Activated CD4-positive, alpha-beta T cell treated with anti-CD3 and anti-CD28 coated beads for 36 hours (primary cell): ENCODE data around the gene TXNRD2. TPM values are rescaled to one million over a fixed set of nuclear protein-coding genes. Genes with fewer than 3 reads are reported as not detected.

Experiments
- ATAC-seq: fragments of 200-7000 bp; cut with Tn5 transposase; one replicate; pipeline ENCODE4 v1.10.0; 2021; ENCODE audit warnings: mild to moderate bottlenecking, moderate library complexity
- CTCF ChIA-PET: fragments of 350-600 bp; sonication (Branson Sonifier 250); formaldehyde crosslinking; loops from one replicate; lab custom pipeline; 2021; ENCODE audit warnings: antibody characterized with exemption; lab: Charles Lee
- POLR2A ChIA-PET: fragments of 350-600 bp; sonication (Branson Sonifier 250); formaldehyde crosslinking; loops from one replicate; lab custom pipeline; 2021; ENCODE audit warnings: antibody characterized with exemption, inconsistent platforms; lab: Charles Lee
- DNase-seq: peaks from one replicate; pipeline ENCODE4 v3.0.0-alpha.2; 2020
- H3K27ac Mint-ChIP-seq: one replicate; pipeline ENCODE4 v1.8.0; 2021; ENCODE audit warnings: mixed read lengths
- H3K27me3 Mint-ChIP-seq: one replicate; pipeline ENCODE4 v1.8.0; 2021; ENCODE audit warnings: mixed read lengths
- H3K36me3 Mint-ChIP-seq: one replicate; pipeline ENCODE4 v1.8.0; 2021; ENCODE audit warnings: low read depth, mixed read lengths
- H3K4me1 Mint-ChIP-seq: one replicate; pipeline ENCODE4 v1.8.0; 2021; ENCODE audit warnings: mixed read lengths
- H3K4me3 Mint-ChIP-seq: one replicate; pipeline ENCODE4 v1.8.0; 2021; ENCODE audit warnings: mild to moderate bottlenecking, moderate library complexity, mixed read lengths
- H3K9me3 Mint-ChIP-seq: one replicate; pipeline ENCODE4 v1.8.0; 2021; ENCODE audit warnings: low read depth, mixed read lengths
- intact Hi-C, 2 experiments: fragments of 100-400 bp; cut with DNase I in 1 of 2; cut with micrococcal nuclease in 1 of 2; formaldehyde crosslinking; loops; one replicate each; pipeline versions ENCODE4 v1.14.2 to v1.15.1; 2022 to 2024; cut with DNase I, micrococcal nuclease
- total RNA-seq, 2 experiments: library from RNA; stranded (reverse); gene quantifications; one replicate each; pipeline ENCODE4 v1.2.3, GENCODE V29; 2021

TXNRD2 gene
- total RNA-seq, 2 experiments from 2014 or later, result 24.1 to 25.3 TPM

- no peak for DNase-seq
- no peaks in the 10 kb centered on the region for H3K27me3 Mint-ChIP-seq
- POLR2A ChIA-PET, result no interaction called here
- H3K4me1 Mint-ChIP-seq, result peaks cover 7% of the 10 kb centered on the region
- peaks cover 7% of the 10 kb centered on the region for H3K36me3 Mint-ChIP-seq
- ATAC-seq, result no peak
- no peak overlapping the region for H3K27ac Mint-ChIP-seq
- intact Hi-C loops, result loop anchor here in 1 of 2 experiments (5.0 kb wide), 2 partner anchors 152 to 167 kb away; partner anchors contain the start of genes RANBP1, TRMT2A and ZDHHC8
- H3K4me3 Mint-ChIP-seq, result no peak overlapping the region
- CTCF ChIA-PET, result interaction anchor here (0.6 to 1.1 kb wide), 4 partner anchors 9 to 234 kb away, joined by 3 to 6 read pairs (median 3); no protein-coding TSS in a partner anchor
- H3K9me3 Mint-ChIP-seq, result no peaks in the 10 kb centered on the region
Measured at GRCh38 chr22:19964701-19965386, 23.2 kb upstream of the TXNRD2 start.

GRCh38 chr22:19963863-19964642 lies 22.4 kb upstream of the TXNRD2 start:
- H3K27me3 Mint-ChIP-seq, result no peaks in the 10 kb centered on the region
- H3K27ac Mint-ChIP-seq, result no peak overlapping the region
- intact Hi-C loops, result loop anchor here (2.0 to 5.0 kb wide), 2 partner anchors 57 to 168 kb away; partner anchors contain the start of genes TANGO2 (in 1 of the 2) and ZDHHC8 (in 1 of the 2)
- DNase-seq, result no peak
- H3K4me3 Mint-ChIP-seq, result no peak overlapping the region
- H3K9me3 Mint-ChIP-seq, result no peaks in the 10 kb centered on the region
- ChIA-PET POLR2A (no interaction called here), CTCF (interaction anchor here (0.8 to 1.6 kb wide), 2 partner anchors 16 to 50 kb away, joined by 3 to 4 read pairs; no protein-coding TSS in a partner anchor)
- peaks cover 7% of the 10 kb centered on the region for H3K4me1 Mint-ChIP-seq
- H3K36me3 Mint-ChIP-seq, result peaks cover 7% of the 10 kb centered on the region
- ATAC-seq, result no peak

GRCh38 chr22:19962909-19963806 lies 21.5 kb upstream of the TXNRD2 start:
- Mint-ChIP-seq H3K9me3 (no peaks in the 10 kb centered on the region), H3K27me3 (no peaks in the 10 kb centered on the region), H3K27ac (peak overlapping the region; percentile 33), H3K36me3 (peaks cover 7% of the 10 kb centered on the region), H3K4me3 (no peak overlapping the region), H3K4me1 (peaks cover 7% of the 10 kb centered on the region)
- ChIA-PET CTCF (interaction anchor here (0.6 to 1.7 kb wide), 4 partner anchors 10 to 51 kb away, joined by 3 to 7 read pairs (median 4); no protein-coding TSS in a partner anchor), POLR2A (no interaction called here)
- ATAC-seq, result peak; percentile 88
- intact Hi-C loops, result loop anchor here (2.0 to 5.0 kb wide), 2 partner anchors 58 to 169 kb away; partner anchors contain the start of genes TANGO2 (in 1 of the 2) and ZDHHC8 (in 1 of the 2)
- peak; percentile 84 for DNase-seq

- ChIA-PET CTCF (interaction anchor here (0.6 to 1.7 kb wide), 3 partner anchors 9 to 56 kb away, joined by 3 to 7 read pairs (median 4); no protein-coding TSS in a partner anchor), POLR2A (no interaction called here)
- Mint-ChIP-seq H3K27me3 (no peaks in the 10 kb centered on the region), H3K9me3 (no peaks in the 10 kb centered on the region), H3K4me3 (no peak overlapping the region), H3K27ac (no peak overlapping the region), H3K36me3 (peaks cover 7% of the 10 kb centered on the region), H3K4me1 (peaks cover 7% of the 10 kb centered on the region)
- DNase-seq (peak; percentile 87), ATAC-seq (peak; percentile 82)
- intact Hi-C loops, result loop anchor here (2.0 to 5.0 kb wide), 2 partner anchors 58 to 170 kb away; partner anchors contain the start of genes TANGO2 (in 1 of the 2) and ZDHHC8 (in 1 of the 2)
Measured at GRCh38 chr22:19962246-19962908, 20.8 kb upstream of the TXNRD2 start.

- peaks cover 7% of the 10 kb centered on the region for H3K36me3 Mint-ChIP-seq
- intact Hi-C loops, result loop anchor here (2.0 to 5.0 kb wide), 2 partner anchors 59 to 170 kb away; partner anchors contain the start of genes TANGO2 (in 1 of the 2) and ZDHHC8 (in 1 of the 2)
- ChIA-PET POLR2A (no interaction called here), CTCF (interaction anchor here (0.6 to 1.7 kb wide), 2 partner anchors 9 to 56 kb away, joined by 3 to 7 read pairs; no protein-coding TSS in a partner anchor)
- DNase-seq (no peak), ATAC-seq (no peak)
- peaks cover 7% of the 10 kb centered on the region for H3K4me1 Mint-ChIP-seq
- H3K27me3 Mint-ChIP-seq, result no peaks in the 10 kb centered on the region
- H3K27ac Mint-ChIP-seq, result no peak overlapping the region
- H3K4me3 Mint-ChIP-seq, result no peak overlapping the region
- H3K9me3 Mint-ChIP-seq, result no peaks in the 10 kb centered on the region
Measured at GRCh38 chr22:19961868-19962245, 20.2 kb upstream of the TXNRD2 start.

GRCh38 chr22:19961201-19961580 lies 19.6 kb upstream of the TXNRD2 start:
- DNase-seq (no peak), ATAC-seq (no peak)
- Mint-ChIP-seq H3K36me3 (peaks cover 7% of the 10 kb centered on the region), H3K27ac (no peak overlapping the region), H3K4me3 (no peak overlapping the region), H3K4me1 (peaks cover 7% of the 10 kb centered on the region), H3K27me3 (no peaks in the 10 kb centered on the region), H3K9me3 (no peaks in the 10 kb centered on the region)
- CTCF ChIA-PET, result no interaction called here
- intact Hi-C loops, result loop anchor here in 1 of 2 experiments (5.0 kb wide), 1 partner anchor 171 kb away; the partner anchor contains the start of gene ZDHHC8
- POLR2A ChIA-PET, result no interaction called here

GRCh38 chr22:19960491-19961200 lies 19.0 kb upstream of the TXNRD2 start:
- CTCF ChIA-PET, result no interaction called here

GRCh38 chr22:19959587-19960490 lies 18.2 kb upstream of the TXNRD2 start:
- H3K27ac Mint-ChIP-seq, result no peak overlapping the region
- CTCF ChIA-PET, result no interaction called here
- DNase-seq (peak; percentile 3), ATAC-seq (no peak)
- H3K4me3 Mint-ChIP-seq, result no peak overlapping the region
- intact Hi-C loops, result loop anchor here in 1 of 2 experiments (5.0 kb wide), 1 partner anchor 172 kb away; the partner anchor contains the start of gene ZDHHC8
- peaks cover 4% of the 10 kb centered on the region for H3K36me3 Mint-ChIP-seq
- POLR2A ChIA-PET, result no interaction called here
- H3K4me1 Mint-ChIP-seq, result peaks cover 13% of the 10 kb centered on the region
- H3K27me3 Mint-ChIP-seq, result no peaks in the 10 kb centered on the region
- H3K9me3 Mint-ChIP-seq, result no peaks in the 10 kb centered on the region

More at GRCh38 chr22:19960491-19961200, 19.0 kb upstream of the TXNRD2 start:
- intact Hi-C loops, result loop anchor here in 1 of 2 experiments (5.0 kb wide), 1 partner anchor 172 kb away; the partner anchor contains the start of gene ZDHHC8
- Mint-ChIP-seq H3K4me3 (no peak overlapping the region), H3K9me3 (no peaks in the 10 kb centered on the region), H3K36me3 (peaks cover 4% of the 10 kb centered on the region), H3K27me3 (no peaks in the 10 kb centered on the region), H3K27ac (no peak overlapping the region), H3K4me1 (peaks cover 9% of the 10 kb centered on the region)
- ATAC-seq, result no peak
- DNase-seq, result no peak
- POLR2A ChIA-PET, result no interaction called here

GRCh38 chr22:19959043-19959586 lies 17.5 kb upstream of the TXNRD2 start:
- Mint-ChIP-seq H3K9me3 (no peaks in the 10 kb centered on the region), H3K27ac (no peak overlapping the region), H3K36me3 (peaks cover 4% of the 10 kb centered on the region), H3K4me3 (no peak overlapping the region), H3K27me3 (no peaks in the 10 kb centered on the region), H3K4me1 (peaks cover 13% of the 10 kb centered on the region)
- POLR2A ChIA-PET, result no interaction called here
- ATAC-seq (no peak), DNase-seq (peak; percentile 15)
- CTCF ChIA-PET, result interaction anchor here (0.7 kb wide), 1 partner anchor 124 kb away, joined by 3 read pairs; no protein-coding TSS in a partner anchor
- intact Hi-C loops, result no loop called here
